ENCODE data around the gene BPHL. TPM values are rescaled to one million over a fixed set of nuclear protein-coding genes. Genes with fewer than 3 reads are reported as not detected.
"Not testable (repeated sequence)": the region's sequence is repeated elsewhere in the genome, so short reads cannot be mapped to it uniquely, and the experiment has no call there.

BPHL gene
- total and polyA plus RNA-seq, 10 of the 15 experiments (the other 5 are each of a cell fraction or from before 2014, with no cell fraction given), result 8.0 to 17.8 (median 12.4) TPM

DNA sequence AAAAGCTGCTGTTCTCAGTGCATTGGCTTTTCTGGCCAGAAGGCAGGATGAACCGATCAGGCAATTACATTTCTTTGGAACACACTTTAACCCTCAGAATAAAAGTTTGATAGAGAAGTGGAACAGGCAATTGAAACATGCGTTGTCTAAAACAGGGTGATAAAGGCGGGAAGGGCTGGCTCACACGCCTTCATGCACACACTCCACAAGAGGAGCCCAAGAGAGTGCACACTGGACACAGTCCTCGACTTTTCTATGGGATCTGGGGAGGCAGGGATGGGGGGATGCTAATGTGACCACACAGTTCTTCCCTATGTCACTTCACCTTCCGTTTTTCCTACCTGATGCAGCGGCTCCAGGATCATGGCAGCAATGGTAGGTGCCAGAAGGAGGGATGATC lies 69.8 kb downstream of the BPHL start:
- no peaks in the 10 kb centered on the region for H3K79me2 ChIP-seq (ENCODE audit: control insufficient read depth, insufficient read depth, low read length)
- intact Hi-C loops (cut with micrococcal nuclease; ENCODE audit: unreplicated experiment) (no loop called here), in situ Hi-C loops (cut with MboI) (no loop called here)
- 46% methylated on average over 7 of the region's 7 CpGs for WGBS (ENCODE audit: insufficient coverage, insufficient replicate concordance, low lambda C conversion rate, missing lambda C conversion rate)
- TF ChIP-seq, protein P1, sequence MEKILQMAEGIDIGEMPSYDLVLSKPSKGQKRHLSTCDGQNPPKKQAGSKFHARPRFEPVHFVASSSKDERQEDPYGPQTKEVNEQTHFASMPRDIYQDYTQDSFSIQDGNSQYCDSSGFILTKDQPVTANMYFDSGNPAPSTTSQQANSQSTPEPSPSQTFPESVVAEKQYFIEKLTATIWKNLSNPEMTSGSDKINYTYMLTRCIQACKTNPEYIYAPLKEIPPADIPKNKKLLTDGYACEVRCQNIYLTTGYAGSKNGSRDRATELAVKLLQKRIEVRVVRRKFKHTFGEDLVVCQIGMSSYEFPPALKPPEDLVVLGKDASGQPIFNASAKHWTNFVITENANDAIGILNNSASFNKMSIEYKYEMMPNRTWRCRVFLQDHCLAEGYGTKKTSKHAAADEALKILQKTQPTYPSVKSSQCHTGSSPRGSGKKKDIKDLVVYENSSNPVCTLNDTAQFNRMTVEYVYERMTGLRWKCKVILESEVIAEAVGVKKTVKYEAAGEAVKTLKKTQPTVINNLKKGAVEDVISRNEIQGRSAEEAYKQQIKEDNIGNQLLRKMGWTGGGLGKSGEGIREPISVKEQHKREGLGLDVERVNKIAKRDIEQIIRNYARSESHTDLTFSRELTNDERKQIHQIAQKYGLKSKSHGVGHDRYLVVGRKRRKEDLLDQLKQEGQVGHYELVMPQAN (conservative IDR thresholded peaks at IDR 0.05), result no peak
- no peak for TF ChIP-seq CREM (IDR thresholded peaks at IDR 0.05; ENCODE audit: low read depth)
- no peak overlapping the region for H3K9ac ChIP-seq (ENCODE audit: control insufficient read depth, insufficient read depth, low read length)
- H3K9me3 ChIP-seq (replicated peaks; ENCODE audit: control insufficient read depth, insufficient read depth, low read length), result no peaks in the 10 kb centered on the region
- H4K20me1 ChIP-seq (ENCODE audit: control insufficient read depth, insufficient read depth), result no peaks in the 10 kb centered on the region
- no peak overlapping the region for H3K27ac ChIP-seq (ENCODE audit: control insufficient read depth, insufficient read depth)
- ChIA-PET POLR2A (no interaction called here), SMC1A (ENCODE audit: uncharacterized antibody, unreplicated experiment) (interaction anchor here (0.7 kb wide), 1 partner anchor 15 kb away, joined by 3 read pairs; no protein-coding TSS in a partner anchor), RAD21 (ENCODE audit: unreplicated experiment) (interaction anchor here (1.1 kb wide), 1 partner anchor 27 kb away, joined by 3 read pairs; no protein-coding TSS in a partner anchor), CTCF (interaction anchor here (1.6 kb wide), 1 partner anchor 21 kb away, joined by 3 read pairs; no protein-coding TSS in a partner anchor)
- H3K4me1 ChIP-seq (ENCODE audit: control insufficient read depth, insufficient read depth, low read length), result peaks cover 15% of the 10 kb centered on the region
- no peak overlapping the region for H2AFZ ChIP-seq (ENCODE audit: control insufficient read depth, low read depth, low read length)
- H3K4me3 ChIP-seq, result no peak overlapping the region
- no peaks in the 10 kb centered on the region for H3K36me3 ChIP-seq (ENCODE audit: control insufficient read depth in 2 of 2, insufficient read depth in 2 of 2, low read length in 1 of 2)
- BruUV-seq (replicated peaks), result no TSS peak
- no peaks in the 10 kb centered on the region; a peak in 1 of 4 replicates for H3K27me3 ChIP-seq (replicated peaks in 1 of 2; ENCODE audit: control insufficient read depth in 2 of 2, insufficient read depth in 2 of 2, low read length in 1 of 2)
- H3K4me2 ChIP-seq (ENCODE audit: control insufficient read depth, insufficient read depth), result no peak overlapping the region
- no peak for DNase-seq (ENCODE audit: low read depth, low spot score)
- no peak for ATAC-seq
- FAIRE-seq, result no peak

DNA sequence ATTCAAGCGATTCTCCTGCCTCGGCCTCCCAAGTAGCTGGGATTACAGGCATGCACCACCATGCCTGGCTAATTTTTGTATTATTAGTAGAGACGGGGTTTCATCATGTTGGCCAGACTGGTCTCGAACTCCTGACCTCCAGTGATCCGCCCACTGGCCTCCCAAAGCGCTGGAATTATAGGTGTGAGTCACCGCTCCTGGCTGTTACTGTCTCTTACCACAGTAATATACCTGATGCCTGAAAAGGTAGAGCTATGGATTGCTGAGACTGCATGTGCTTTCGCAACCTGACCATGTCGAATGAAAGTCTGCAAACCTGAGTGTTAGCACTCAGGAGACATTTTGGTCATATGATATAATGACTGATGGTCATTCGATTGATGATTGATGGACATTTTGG lies 70.7 kb downstream of the BPHL start:
- DNase-seq (ENCODE audit: low read depth, low spot score); RAD21 ChIA-PET (ENCODE audit: unreplicated experiment); H2AFZ ChIP-seq (ENCODE audit: control insufficient read depth, low read depth, low read length); H3K9me3 ChIP-seq (replicated peaks; ENCODE audit: control insufficient read depth, insufficient read depth, low read length); H3K36me3 ChIP-seq (ENCODE audit: control insufficient read depth in 2 of 2, insufficient read depth in 2 of 2, low read length in 1 of 2); in situ Hi-C loops (cut with MboI); H3K27ac ChIP-seq (ENCODE audit: control insufficient read depth, insufficient read depth); H4K20me1 ChIP-seq (ENCODE audit: control insufficient read depth, insufficient read depth); POLR2A ChIA-PET; SMC1A ChIA-PET (ENCODE audit: uncharacterized antibody, unreplicated experiment); H3K4me3 ChIP-seq; BruUV-seq (replicated peaks); H3K27me3 ChIP-seq (replicated peaks in 1 of 2; ENCODE audit: control insufficient read depth in 2 of 2, insufficient read depth in 2 of 2, low read length in 1 of 2); H3K79me2 ChIP-seq (ENCODE audit: control insufficient read depth, insufficient read depth, low read length); ATAC-seq; FAIRE-seq; H3K4me2 ChIP-seq (ENCODE audit: control insufficient read depth, insufficient read depth); intact Hi-C loops (cut with micrococcal nuclease; ENCODE audit: unreplicated experiment); H3K9ac ChIP-seq (ENCODE audit: control insufficient read depth, insufficient read depth, low read length): not testable (repeated sequence)
- H3K4me1 ChIP-seq (ENCODE audit: control insufficient read depth, insufficient read depth, low read length), result peaks cover 16% of the 10 kb centered on the region
- CTCF ChIA-PET, result interaction anchor here (1.0 kb wide), 1 partner anchor 62 kb away, joined by 3 read pairs; no protein-coding TSS in a partner anchor
- 74% methylated on average over 10 of the region's 10 CpGs for WGBS (ENCODE audit: insufficient coverage, insufficient replicate concordance, low lambda C conversion rate, missing lambda C conversion rate)
